Measurements from ENCODE around the gene HOMER2.

Gene HOMER2

DNA sequence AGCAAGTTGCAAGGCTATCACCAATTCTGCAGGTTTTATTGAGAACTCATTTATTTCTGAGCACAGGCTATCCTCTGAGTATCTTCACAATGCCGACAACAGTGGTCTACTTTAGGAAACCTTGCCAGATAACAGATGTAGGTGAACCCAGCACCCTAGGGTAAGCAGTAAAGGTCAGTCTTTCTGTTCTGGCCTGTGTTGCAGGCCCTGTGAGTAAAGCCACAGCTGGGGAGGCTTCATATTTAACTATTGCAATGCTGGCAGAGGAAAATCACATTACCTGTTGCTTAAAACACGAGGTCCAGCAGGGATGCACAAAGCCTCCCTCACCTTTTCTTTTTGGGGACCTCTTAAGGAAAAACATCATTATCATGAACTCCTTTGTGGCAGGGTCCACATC is 87.6 kb downstream of the HOMER2 start:
- TF ChIP-seq, protein P1, sequence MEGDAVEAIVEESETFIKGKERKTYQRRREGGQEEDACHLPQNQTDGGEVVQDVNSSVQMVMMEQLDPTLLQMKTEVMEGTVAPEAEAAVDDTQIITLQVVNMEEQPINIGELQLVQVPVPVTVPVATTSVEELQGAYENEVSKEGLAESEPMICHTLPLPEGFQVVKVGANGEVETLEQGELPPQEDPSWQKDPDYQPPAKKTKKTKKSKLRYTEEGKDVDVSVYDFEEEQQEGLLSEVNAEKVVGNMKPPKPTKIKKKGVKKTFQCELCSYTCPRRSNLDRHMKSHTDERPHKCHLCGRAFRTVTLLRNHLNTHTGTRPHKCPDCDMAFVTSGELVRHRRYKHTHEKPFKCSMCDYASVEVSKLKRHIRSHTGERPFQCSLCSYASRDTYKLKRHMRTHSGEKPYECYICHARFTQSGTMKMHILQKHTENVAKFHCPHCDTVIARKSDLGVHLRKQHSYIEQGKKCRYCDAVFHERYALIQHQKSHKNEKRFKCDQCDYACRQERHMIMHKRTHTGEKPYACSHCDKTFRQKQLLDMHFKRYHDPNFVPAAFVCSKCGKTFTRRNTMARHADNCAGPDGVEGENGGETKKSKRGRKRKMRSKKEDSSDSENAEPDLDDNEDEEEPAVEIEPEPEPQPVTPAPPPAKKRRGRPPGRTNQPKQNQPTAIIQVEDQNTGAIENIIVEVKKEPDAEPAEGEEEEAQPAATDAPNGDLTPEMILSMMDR (IDR thresholded peaks at IDR 0.05; ENCODE audit: insufficient read depth, missing control alignments): no peak
- FAIRE-seq (no peak), DNase-seq (ENCODE audit: insufficient read length, low spot score) (no peak)

DNA sequence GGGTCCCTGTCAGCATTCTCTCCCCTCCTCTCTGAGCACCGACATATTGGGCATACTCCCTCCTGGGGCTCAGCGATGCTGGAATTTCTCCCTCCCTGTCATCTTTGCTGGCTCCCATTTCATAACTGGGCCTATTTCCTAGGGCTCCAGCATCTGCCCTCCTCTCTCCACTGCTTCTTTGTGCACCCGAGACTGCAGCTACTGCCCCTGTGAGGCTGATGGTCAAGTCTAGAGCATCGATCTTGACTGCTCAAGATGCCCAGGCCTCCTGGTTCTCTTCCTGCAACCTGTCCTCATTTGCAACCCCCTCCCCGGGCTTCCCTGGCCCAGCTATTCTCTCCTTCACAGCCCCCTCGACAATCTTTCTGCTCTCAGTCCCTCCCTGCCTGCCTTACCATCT is 89.6 kb downstream of the HOMER2 start:
- no peak for DNase-seq (ENCODE audit: insufficient read length, low spot score)
- TF ChIP-seq, protein P1 (IDR thresholded peaks at IDR 0.05; ENCODE audit: insufficient read depth, missing control alignments): no peak
- FAIRE-seq: no peak

DNA sequence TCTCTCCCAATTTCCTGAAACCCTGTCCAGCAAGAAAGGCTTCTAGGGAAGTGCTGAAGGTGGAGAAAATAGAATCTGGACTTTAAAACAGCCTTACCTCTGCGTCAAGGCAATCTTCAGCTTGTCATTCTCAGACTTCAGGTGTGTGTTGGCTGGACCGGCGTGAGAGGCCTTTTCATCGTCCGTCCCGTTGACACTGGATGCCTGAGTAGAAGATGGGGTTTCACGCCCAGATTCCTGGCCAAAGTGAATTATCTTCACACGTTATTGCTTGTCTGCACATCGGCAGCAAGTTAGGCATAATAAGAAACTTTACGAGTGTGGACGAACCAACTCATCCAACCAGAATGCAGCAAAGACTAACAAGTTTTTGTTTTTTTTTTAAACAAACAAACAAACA is 93.6 kb downstream of the HOMER2 start:
- TF ChIP-seq, protein P1 (IDR thresholded peaks at IDR 0.05; ENCODE audit: insufficient read depth, missing control alignments): no peak
- DNase-seq (ENCODE audit: insufficient read length, low spot score): no peak
- FAIRE-seq: no peak

DNA sequence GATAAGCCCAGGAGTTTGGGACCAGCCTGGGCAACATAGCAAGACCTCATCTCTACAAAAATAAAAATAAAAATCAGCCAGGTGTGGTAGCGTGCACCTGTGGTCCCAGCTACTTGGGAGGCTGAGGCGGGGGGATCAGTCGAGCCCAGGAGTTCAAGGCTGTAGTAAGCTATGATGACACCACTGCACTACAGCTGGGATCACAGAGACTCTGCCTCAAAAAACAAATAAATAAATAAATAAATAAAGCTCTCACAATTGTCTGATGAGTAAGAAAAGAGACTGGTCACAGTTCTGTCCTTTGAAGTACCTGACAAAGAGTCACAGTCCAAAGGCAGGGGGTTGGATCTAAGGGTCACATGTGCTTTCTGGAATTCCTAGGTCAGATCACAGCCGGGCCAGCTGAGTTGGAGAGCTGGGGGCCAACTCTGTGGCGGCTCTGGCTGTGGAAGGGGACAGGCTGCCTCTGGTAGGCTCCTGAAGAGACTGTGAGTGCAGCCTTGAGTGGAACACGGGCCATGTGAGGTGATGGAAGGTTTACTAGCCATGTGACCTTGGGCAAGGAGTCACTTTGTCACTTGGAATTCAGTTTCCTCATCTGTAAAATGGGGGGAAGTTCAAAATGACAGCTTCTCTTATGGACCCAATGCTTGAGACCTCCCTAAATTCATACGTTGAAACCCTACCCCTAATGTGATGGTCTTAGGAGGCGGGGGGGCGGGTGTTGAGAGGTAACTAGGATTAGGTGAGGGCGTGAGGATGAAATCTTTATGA is 95.9 kb downstream of the HOMER2 start:
- DNase-seq (ENCODE audit: insufficient read length, low spot score) (no peak), FAIRE-seq (no peak)
- TF ChIP-seq, protein P1 (IDR thresholded peaks at IDR 0.05; ENCODE audit: insufficient read depth, missing control alignments): no peak

DNA sequence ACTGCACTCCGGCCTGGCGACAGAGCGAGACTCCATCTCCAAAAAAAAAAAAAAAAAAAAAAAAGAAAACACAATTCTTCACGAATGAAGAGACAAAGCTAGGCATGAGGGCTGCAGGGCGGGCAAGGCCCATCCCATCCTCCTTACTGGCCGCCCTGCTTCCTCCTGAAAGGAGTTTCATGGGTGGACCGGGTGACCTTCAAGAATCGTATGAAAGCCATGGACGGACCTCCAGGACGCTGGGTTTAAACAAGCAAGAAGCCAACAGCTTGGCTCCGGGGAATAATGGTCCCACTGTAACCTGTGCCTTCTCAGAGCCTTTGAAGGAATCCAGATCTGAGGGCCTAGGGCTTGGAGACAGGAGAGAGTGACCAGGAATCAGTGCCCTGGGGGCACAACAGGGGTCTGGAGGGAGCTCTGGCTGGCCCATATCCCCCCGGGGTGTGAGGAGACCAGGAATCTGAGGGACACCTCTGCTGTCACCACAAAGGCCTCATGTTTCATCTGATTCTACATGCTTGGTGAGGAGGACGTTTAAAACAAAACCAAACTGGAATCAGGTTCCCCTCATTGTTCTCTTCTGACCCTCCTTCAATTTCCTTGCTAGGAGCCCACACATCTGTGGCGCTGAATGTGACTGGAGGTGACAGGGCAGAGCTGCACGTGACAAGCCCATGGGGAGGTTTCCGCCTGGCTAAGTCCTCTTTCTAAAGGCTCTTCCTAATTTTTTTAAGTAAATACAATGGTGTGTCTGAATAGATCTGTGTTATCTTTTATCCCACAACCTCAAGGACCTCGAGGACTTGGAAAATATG is 97.0 kb downstream of the HOMER2 start:
- no peak for FAIRE-seq
- TF ChIP-seq, protein P1 (IDR thresholded peaks at IDR 0.05; ENCODE audit: insufficient read depth, missing control alignments): no peak
- DNase-seq (ENCODE audit: insufficient read length, low spot score): no peak

DNA sequence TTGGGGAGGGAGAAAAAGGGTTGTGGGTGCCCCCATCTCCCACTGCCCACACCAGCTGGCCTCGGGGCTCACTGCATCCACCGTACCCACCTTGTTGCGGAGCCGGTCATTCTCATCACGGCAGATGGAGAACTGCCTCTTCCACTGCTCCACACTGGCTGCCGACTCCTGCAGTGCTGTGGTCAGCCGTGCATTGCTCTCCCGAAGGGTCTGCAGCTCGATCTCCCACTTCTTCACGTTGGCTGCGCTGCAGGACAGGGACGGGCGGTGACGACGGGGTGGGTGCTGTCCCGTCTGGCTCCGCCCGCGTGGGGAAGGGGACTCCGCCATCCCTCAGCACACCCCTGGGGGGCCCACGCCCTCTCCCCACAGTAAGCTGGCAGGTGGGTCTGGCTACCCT is 98.0 kb downstream of the HOMER2 start:
- FAIRE-seq: no peak
- DNase-seq (ENCODE audit: insufficient read length, low spot score): no peak
- TF ChIP-seq, protein P1 (IDR thresholded peaks at IDR 0.05; ENCODE audit: insufficient read depth, missing control alignments): no peak

All from D721Med (cell line).